Measurements from ENCODE around the gene DNAJC15.
A peak's percentile ranks its signal among the peaks of the same experiment; 100 is the strongest.

The DNAJC15 gene

GRCh38 chr13:43132257-43132656 lies 108.9 kb downstream of the DNAJC15 start:
- Mint-ChIP-seq H3K4me3 (no peak overlapping the region), H3K36me3 (no peaks in the 10 kb centered on the region), H3K27me3 (peaks cover 3% of the 10 kb centered on the region), H3K27ac (no peak overlapping the region), H3K4me1 (peaks cover 17% of the 10 kb centered on the region), H3K9me3 (no peaks in the 10 kb centered on the region)

DNA sequence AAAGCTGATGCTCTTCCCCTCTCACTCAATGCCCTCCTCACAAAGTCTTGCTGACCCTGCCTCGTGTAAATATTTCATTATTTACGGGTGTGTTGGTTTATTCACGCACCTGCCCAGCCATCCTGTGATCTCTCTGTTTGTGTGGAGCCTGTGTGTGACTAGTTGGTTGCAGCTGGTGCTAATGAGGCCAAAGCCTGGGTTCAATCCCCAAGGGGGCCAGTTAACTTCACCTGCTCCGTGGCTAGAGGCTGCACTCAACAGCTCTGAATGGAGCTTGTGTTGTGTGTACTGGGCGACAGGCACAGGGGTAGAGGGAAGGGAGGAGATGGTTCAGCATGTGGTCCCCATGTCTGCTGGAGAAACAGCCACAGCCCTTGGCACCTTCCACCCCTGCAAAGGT lies 109.5 kb downstream of the DNAJC15 start:
- H3K4me3 Mint-ChIP-seq: no peak overlapping the region
- H3K36me3 Mint-ChIP-seq: no peaks in the 10 kb centered on the region
- peaks cover 11% of the 10 kb centered on the region for H3K4me1 Mint-ChIP-seq
- H3K27ac Mint-ChIP-seq: no peak overlapping the region
- peaks cover 3% of the 10 kb centered on the region for H3K27me3 Mint-ChIP-seq
- H3K9me3 Mint-ChIP-seq: no peaks in the 10 kb centered on the region

DNA sequence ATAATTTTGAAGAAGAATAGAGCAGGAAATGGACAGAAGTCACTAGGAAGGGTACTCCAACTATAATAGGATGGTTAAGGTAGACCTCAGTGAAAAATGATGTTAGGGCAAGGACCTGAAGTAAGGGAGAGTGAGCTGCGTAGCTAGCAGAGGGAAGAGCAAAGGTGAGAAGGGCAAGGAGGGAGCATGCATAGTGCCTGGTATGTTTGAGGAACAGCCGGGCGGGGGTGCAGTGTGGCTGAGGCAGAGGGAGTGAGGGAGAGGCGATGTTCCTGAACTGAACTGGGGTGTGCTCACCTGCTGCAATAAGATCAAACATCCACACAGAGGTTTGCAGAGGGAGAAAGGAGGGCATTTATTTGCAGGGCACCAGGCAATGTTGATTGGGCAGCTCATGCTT lies 110.4 kb downstream of the DNAJC15 start:
- H3K4me3 Mint-ChIP-seq: no peak overlapping the region
- no peaks in the 10 kb centered on the region for H3K36me3 Mint-ChIP-seq
- H3K27ac Mint-ChIP-seq: no peak overlapping the region
- peaks cover 3% of the 10 kb centered on the region for H3K4me1 Mint-ChIP-seq
- peaks cover 3% of the 10 kb centered on the region for H3K27me3 Mint-ChIP-seq
- H3K9me3 Mint-ChIP-seq: no peaks in the 10 kb centered on the region

- peaks cover 3% of the 10 kb centered on the region for H3K27me3 Mint-ChIP-seq
- H3K4me1 Mint-ChIP-seq: no peaks in the 10 kb centered on the region
- no peak overlapping the region for H3K27ac Mint-ChIP-seq
- no peaks in the 10 kb centered on the region for H3K9me3 Mint-ChIP-seq
- H3K36me3 Mint-ChIP-seq: no peaks in the 10 kb centered on the region
- no peak overlapping the region for H3K4me3 Mint-ChIP-seq
Measured at GRCh38 chr13:43134868-43135267, 111.5 kb downstream of the DNAJC15 start.

GRCh38 chr13:43135516-43135915 lies 112.1 kb downstream of the DNAJC15 start:
- H3K4me3 Mint-ChIP-seq: no peak overlapping the region
- no peaks in the 10 kb centered on the region for H3K9me3 Mint-ChIP-seq
- no peaks in the 10 kb centered on the region for H3K36me3 Mint-ChIP-seq
- no peak overlapping the region for H3K27ac Mint-ChIP-seq
- no peaks in the 10 kb centered on the region for H3K4me1 Mint-ChIP-seq
- H3K27me3 Mint-ChIP-seq: peaks cover 3% of the 10 kb centered on the region

DNA sequence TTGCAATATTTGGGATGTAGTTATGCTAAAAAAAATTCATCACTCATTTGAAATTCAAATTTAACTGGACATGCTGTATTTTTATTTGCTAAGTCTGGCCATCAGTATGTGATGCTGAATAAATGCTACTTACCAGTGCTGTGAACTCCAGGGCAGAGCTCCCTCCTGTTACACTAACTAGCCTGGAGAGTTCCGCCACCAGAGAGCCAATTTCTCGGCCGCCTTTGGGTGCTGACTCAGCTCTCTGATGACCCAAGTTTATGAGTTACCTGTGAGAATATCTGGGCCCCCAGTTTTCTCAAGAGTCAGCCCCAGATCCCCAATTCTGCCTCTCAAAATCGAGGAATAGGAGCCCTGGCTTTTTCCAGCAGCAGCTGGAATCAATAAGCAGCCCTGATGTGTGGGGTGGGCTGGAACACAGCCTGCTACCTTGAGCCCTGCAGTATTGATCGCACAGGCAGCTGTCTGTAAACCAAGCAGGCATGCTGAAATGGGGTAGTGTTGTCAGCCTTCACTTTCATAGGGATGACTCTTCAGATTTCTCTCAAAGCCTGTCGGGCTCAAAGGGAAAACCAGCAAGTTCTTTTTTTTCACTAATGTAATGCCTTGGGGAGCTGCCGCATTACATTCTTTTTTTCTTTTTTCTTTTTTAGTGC lies 113.7 kb downstream of the DNAJC15 start:
- no peaks in the 10 kb centered on the region for H3K4me1 Mint-ChIP-seq
- no peak overlapping the region for H3K27ac Mint-ChIP-seq
- peaks cover 3% of the 10 kb centered on the region for H3K27me3 Mint-ChIP-seq
- H3K36me3 Mint-ChIP-seq: no peaks in the 10 kb centered on the region
- H3K4me3 Mint-ChIP-seq: no peak overlapping the region
- no peaks in the 10 kb centered on the region for H3K9me3 Mint-ChIP-seq

DNA sequence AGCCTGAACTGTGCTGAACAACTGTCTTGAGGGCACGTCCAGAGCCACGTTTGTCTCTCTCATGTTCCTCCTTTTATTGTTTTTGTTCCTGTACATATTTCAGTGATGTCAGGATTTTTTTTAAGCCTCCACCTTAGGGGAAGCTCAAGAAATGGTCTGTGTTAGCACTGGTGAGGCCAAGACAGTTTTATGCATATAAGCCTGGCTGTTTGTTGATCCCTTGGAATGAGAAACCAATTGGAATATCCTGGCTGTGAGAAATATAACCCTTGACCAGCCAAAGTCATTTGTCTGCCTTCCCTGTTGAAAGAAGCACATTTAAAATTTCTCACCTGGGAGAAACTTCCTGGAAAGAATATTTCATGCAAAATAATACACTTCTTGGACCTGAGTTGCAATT lies 115.8 kb downstream of the DNAJC15 start:
- Mint-ChIP-seq H3K27me3 (peaks cover 2% of the 10 kb centered on the region), H3K4me1 (no peaks in the 10 kb centered on the region), H3K4me3 (no peak overlapping the region), H3K27ac (no peak overlapping the region), H3K9me3 (no peaks in the 10 kb centered on the region), H3K36me3 (no peaks in the 10 kb centered on the region)

DNA sequence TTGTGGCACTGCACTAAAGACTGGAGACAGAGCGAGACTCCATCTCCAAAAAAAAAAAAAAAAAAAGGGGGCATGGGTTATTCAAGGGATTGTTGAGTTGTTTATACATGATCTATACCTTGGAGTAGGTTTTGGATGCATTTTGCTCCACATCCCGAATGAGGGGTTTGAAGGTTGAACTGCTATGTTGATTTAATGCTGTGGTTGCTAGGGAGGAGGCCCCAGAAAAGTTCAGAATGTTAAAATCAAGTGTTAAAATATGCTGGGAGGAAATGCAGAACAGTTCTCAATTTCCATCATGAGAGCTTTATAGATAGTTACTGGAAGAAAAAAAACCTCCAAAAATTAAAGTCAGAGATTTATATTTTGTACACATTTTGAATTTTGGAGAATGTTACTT lies 116.5 kb downstream of the DNAJC15 start:
- no peaks in the 10 kb centered on the region for H3K9me3 Mint-ChIP-seq
- no peaks in the 10 kb centered on the region for H3K4me1 Mint-ChIP-seq
- no peak overlapping the region for H3K27ac Mint-ChIP-seq
- no peaks in the 10 kb centered on the region for H3K36me3 Mint-ChIP-seq
- H3K27me3 Mint-ChIP-seq: no peaks in the 10 kb centered on the region
- H3K4me3 Mint-ChIP-seq: no peak overlapping the region

- no peaks in the 10 kb centered on the region for H3K9me3 Mint-ChIP-seq
- H3K27me3 Mint-ChIP-seq: no peaks in the 10 kb centered on the region
- H3K4me1 Mint-ChIP-seq: no peaks in the 10 kb centered on the region
- H3K4me3 Mint-ChIP-seq: no peak overlapping the region
- no peak overlapping the region for H3K27ac Mint-ChIP-seq
- no peaks in the 10 kb centered on the region for H3K36me3 Mint-ChIP-seq
Measured at GRCh38 chr13:43140985-43141384, 117.6 kb downstream of the DNAJC15 start.

- no peaks in the 10 kb centered on the region for H3K36me3 Mint-ChIP-seq
- H3K9me3 Mint-ChIP-seq: no peaks in the 10 kb centered on the region
- H3K27me3 Mint-ChIP-seq: no peaks in the 10 kb centered on the region
- H3K4me3 Mint-ChIP-seq: no peak overlapping the region
- H3K4me1 Mint-ChIP-seq: no peaks in the 10 kb centered on the region
- H3K27ac Mint-ChIP-seq: no peak overlapping the region
Measured at GRCh38 chr13:43141685-43142084, 118.3 kb downstream of the DNAJC15 start.

- no peak overlapping the region for H3K27ac Mint-ChIP-seq
Measured at GRCh38 chr13:43143591-43143990, 120.2 kb downstream of the DNAJC15 start.

DNA sequence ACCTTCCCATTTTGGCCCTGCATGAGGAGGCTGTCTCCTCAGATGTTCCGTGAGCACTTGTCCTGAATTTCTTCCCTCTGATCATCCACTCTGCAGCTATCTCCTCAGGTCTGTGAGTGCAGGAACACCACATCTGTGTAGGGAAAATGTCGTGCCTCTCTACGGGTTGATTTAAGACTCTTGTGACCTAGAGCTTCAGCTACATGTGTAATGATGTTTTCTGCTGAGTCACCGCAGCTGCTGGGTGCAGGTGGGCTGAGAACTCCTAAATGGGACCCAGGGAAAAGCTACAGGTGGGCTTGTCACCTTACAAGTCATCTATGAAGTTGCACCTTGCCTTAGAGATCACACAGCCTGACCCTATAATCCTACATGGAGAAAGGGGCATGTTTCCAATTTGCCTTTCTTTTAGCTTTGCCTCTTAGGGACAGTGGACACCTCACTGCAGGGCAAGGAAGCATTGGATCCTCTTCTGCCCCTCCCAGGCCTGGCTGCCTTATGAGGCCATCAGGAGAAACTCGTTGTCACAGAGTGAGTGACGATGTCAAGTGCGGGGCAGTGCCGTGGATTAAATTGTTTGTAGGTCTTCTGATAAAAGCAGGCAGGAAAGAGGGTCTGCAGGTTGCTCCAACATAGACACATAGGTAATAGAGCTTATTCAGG lies 122.3 kb downstream of the DNAJC15 start:
- Mint-ChIP-seq H3K36me3 (no peaks in the 10 kb centered on the region), H3K27me3 (peaks cover 1% of the 10 kb centered on the region), H3K9me3 (no peaks in the 10 kb centered on the region), H3K27ac (no peak overlapping the region), H3K4me3 (no peak overlapping the region), H3K4me1 (no peaks in the 10 kb centered on the region)

More at GRCh38 chr13:43143591-43143990, 120.2 kb downstream of the DNAJC15 start:
- Mint-ChIP-seq H3K4me3 (no peak overlapping the region), H3K36me3 (no peaks in the 10 kb centered on the region), H3K9me3 (no peaks in the 10 kb centered on the region), H3K4me1 (no peaks in the 10 kb centered on the region), H3K27me3 (no peaks in the 10 kb centered on the region)

DNA sequence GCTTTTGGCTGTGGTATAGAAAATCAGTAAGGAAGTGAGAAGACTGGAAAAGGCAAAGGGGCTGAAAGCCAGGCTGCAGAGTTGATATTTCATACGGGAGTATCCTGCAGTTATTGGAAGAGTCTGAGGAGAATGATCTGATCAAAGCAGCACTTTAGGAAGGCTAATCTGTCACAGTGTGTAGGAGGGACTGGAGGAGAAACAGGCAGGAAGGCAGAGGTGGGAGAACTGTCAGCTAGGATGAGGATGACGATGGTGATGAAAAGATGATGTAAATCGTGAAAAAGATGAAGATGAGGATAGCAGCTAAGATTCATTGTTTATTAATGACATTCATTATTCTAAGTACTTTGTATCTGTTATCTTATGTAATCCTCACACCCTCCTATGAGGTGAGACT lies 123.0 kb downstream of the DNAJC15 start:
- Mint-ChIP-seq H3K36me3 (no peaks in the 10 kb centered on the region), H3K4me3 (no peak overlapping the region), H3K4me1 (no peaks in the 10 kb centered on the region), H3K27ac (no peak overlapping the region), H3K9me3 (no peaks in the 10 kb centered on the region), H3K27me3 (peaks cover 1% of the 10 kb centered on the region)

- Mint-ChIP-seq H3K9me3 (no peaks in the 10 kb centered on the region), H3K27me3 (peaks cover 1% of the 10 kb centered on the region), H3K4me3 (no peak overlapping the region), H3K36me3 (no peaks in the 10 kb centered on the region), H3K4me1 (no peaks in the 10 kb centered on the region), H3K27ac (peak overlapping the region; percentile 13)
Measured at GRCh38 chr13:43150369-43151207, 127.2 kb downstream of the DNAJC15 start.

- no peaks in the 10 kb centered on the region for H3K9me3 Mint-ChIP-seq
- no peak overlapping the region for H3K27ac Mint-ChIP-seq
- no peak overlapping the region for H3K4me3 Mint-ChIP-seq
- peaks cover 1% of the 10 kb centered on the region for H3K27me3 Mint-ChIP-seq
- no peaks in the 10 kb centered on the region for H3K36me3 Mint-ChIP-seq
- no peaks in the 10 kb centered on the region for H3K4me1 Mint-ChIP-seq
Measured at GRCh38 chr13:43153436-43154090, 130.2 kb downstream of the DNAJC15 start.

Data from activated naive CD4-positive, alpha-beta T cell treated with anti-CD3 and anti-CD28 coated beads, Interleukin-2, amount 50 U/mL, for 24 hours (primary cell).